HCT116 (cell line): ENCODE measurements around the gene VN1R2. TPM values are rescaled to one million over a fixed set of nuclear protein-coding genes. Genes with fewer than 3 reads are reported as not detected.

Source experiments
- ATAC-seq: fragments of 200-7000 bp; cut with Tn5 transposase; 2 replicates; pipeline ENCODE4 v1.9.1; 2020; ENCODE audit warnings: mild to moderate bottlenecking, moderate library complexity
- BruUV-seq: library from RNA; stranded (reverse); fragments of 400-500 nt; replicated peaks from 2 replicates; lab custom pipeline; 2021; lab: Mats Ljungman, UMichigan
- CTCF ChIA-PET: fragments of 300-600 bp; sonication (Branson Sonifier 250); formaldehyde crosslinking; loops from one replicate; lab custom pipeline; 2021; ENCODE audit warnings: antibody characterized with exemption; lab: Charles Lee
- POLR2A ChIA-PET: fragments of 300-600, 350-600 bp; sonication (Branson Sonifier 250); formaldehyde crosslinking; loops from one replicate; lab custom pipeline; 2021; ENCODE audit warnings: antibody characterized with exemption; lab: Charles Lee
- RAD21 ChIA-PET, 2 experiments: fragments of 300-600 bp; sonication (Branson Sonifier 250); formaldehyde crosslinking; loops; one replicate each; lab custom pipeline; 2023; ENCODE audit warnings: low total read pairs in 2 of 2; ENCODE audit not compliant: uncharacterized antibody in 2 of 2, unreplicated experiment in 2 of 2, low non-redundant PET in 1 of 2; lab: Charles Lee
- DNase-seq: peaks from one replicate; pipeline ENCODE4 v3.0.0-alpha.2; 2010; ENCODE audit warnings: low read depth, low spot score
- H2AFZ ChIP-seq: fragments of 200-600 bp; shearing (Covaris generic), sonication (generic); 2 replicates; pipeline ENCODE4 v1.6.1; 2017; ENCODE audit warnings: low read depth, mixed run types, mixed read lengths, antibody characterized with exemption, low read length; ENCODE audit not compliant: poor library complexity, severe bottlenecking
- H3K27ac ChIP-seq: 2 replicates; pipeline ENCODE4 v1.5.1; 2012; ENCODE audit warnings: low read depth, low read length
- H3K27me3 ChIP-seq: fragments of 200-600 bp; sonication (generic); 2 replicates; pipeline ENCODE4 v1.6.1; 2016; ENCODE audit warnings: mixed run types, low read length, mixed read lengths; ENCODE audit not compliant: insufficient read depth
- H3K36me3 ChIP-seq, 2 experiments: fragments of 200-500 bp in 1 of 2; fragments of 200-600 bp in 1 of 2; sonication (Bioruptor generic) in 1 of 2; sonication (generic) in 1 of 2; 2 replicates each; pipeline versions ENCODE4 v1.5.1 to v1.6.1; 2014 to 2016; ENCODE audit warnings: low read length in 2 of 2, inconsistent platforms in 1 of 2, mixed read lengths in 1 of 2, mixed run types in 1 of 2; ENCODE audit not compliant: insufficient read depth in 2 of 2, control insufficient read depth in 1 of 2
- H3K4me1 ChIP-seq, 2 experiments: fragments of 200-600 bp in 1 of 2; sonication (generic) in 1 of 2; 2 replicates each; pipeline versions ENCODE4 v1.5.1 to v1.6.1; 2012 to 2017; ENCODE audit warnings: low read length in 2 of 2, inconsistent platforms in 1 of 2, mild to moderate bottlenecking in 1 of 2, mixed read lengths in 1 of 2, mixed run types in 1 of 2, moderate library complexity in 1 of 2; ENCODE audit not compliant: insufficient read depth in 2 of 2, control insufficient read depth in 1 of 2
- H3K4me2 ChIP-seq: fragments of 200-600 bp; sonication (generic); 2 replicates; pipeline ENCODE4 v1.6.1; 2017; ENCODE audit warnings: mixed run types, low read length, mixed read lengths
- H3K4me3 ChIP-seq, 2 experiments: fragments of 200-600 bp in 1 of 2; sonication (generic) in 1 of 2; replicated peaks in 1 of 2; 2 replicates each; pipeline ENCODE4 v1.5.1; 2011 to 2016; ENCODE audit warnings: low read length in 2 of 2, control low read depth in 1 of 2, low read depth in 1 of 2, mild to moderate bottlenecking in 1 of 2, mixed read lengths in 1 of 2, mixed run types in 1 of 2
- H3K79me2 ChIP-seq: fragments of 200-600 bp; sonication (generic); 2 replicates; pipeline ENCODE4 v1.6.1; 2017; ENCODE audit warnings: mild to moderate bottlenecking, mixed run types, low read length, moderate library complexity, mixed read lengths; ENCODE audit not compliant: insufficient read depth
- H3K9ac ChIP-seq: fragments of 200-600 bp; sonication (generic); 2 replicates; pipeline ENCODE4 v1.6.1; 2016; ENCODE audit warnings: low read length, mixed read lengths
- H3K9me2 ChIP-seq: fragments of 200-600 bp; sonication (generic), shearing (Covaris generic); 2 replicates; pipeline ENCODE4 v1.6.1; 2017; ENCODE audit warnings: mixed run types, mild to moderate bottlenecking, moderate library complexity; ENCODE audit not compliant: insufficient read depth
- H3K9me3 ChIP-seq, 2 experiments: fragments of 200-500 bp in 1 of 2; fragments of 200-600 bp in 1 of 2; sonication (Bioruptor generic) in 1 of 2; sonication (generic) in 1 of 2; 2 replicates each; pipeline ENCODE4 v1.6.1; 2014 to 2017; ENCODE audit warnings: low read length in 2 of 2, mixed read lengths in 2 of 2, inconsistent platforms in 1 of 2, low read depth in 1 of 2, mild to moderate bottlenecking in 1 of 2, mixed run types in 1 of 2, moderate library complexity in 1 of 2; ENCODE audit not compliant: control insufficient read depth in 1 of 2, insufficient read depth in 1 of 2
- H4K20me1 ChIP-seq: fragments of 200-600 bp; sonication (generic), shearing (Covaris generic); 2 replicates; pipeline ENCODE4 v1.6.1; 2017; ENCODE audit warnings: mixed run types, mild to moderate bottlenecking, moderate library complexity; ENCODE audit not compliant: insufficient read depth
- FOSL1 ChIP-seq: IDR thresholded peaks from 2 replicates; pipeline ENCODE4 v1.6.1; 2012; ENCODE audit warnings: low read depth
- JUND ChIP-seq: IDR thresholded peaks from 2 replicates; pipeline ENCODE4 v1.6.1; 2012
- POLR2A ChIP-seq: IDR thresholded peaks from 2 replicates; pipeline ENCODE4 v1.7.0; 2011; ENCODE audit warnings: borderline replicate concordance; ENCODE audit not compliant: insufficient read depth, insufficient read length; ENCODE audit errors: extremely low read depth
- SIN3A ChIP-seq: IDR thresholded peaks from 2 replicates; pipeline ENCODE4 v1.6.1; 2012; ENCODE audit warnings: low read depth
- TCF7L2 ChIP-seq: IDR thresholded peaks from 2 replicates; pipeline ENCODE4 v1.7.0; 2011; ENCODE audit warnings: borderline replicate concordance, inconsistent platforms; ENCODE audit not compliant: insufficient read depth, insufficient read length; ENCODE audit errors: extremely low read depth
- intact Hi-C: fragments of 100-400 bp; cut with micrococcal nuclease; formaldehyde crosslinking; loops from 2 replicates; pipeline ENCODE4 v1.10.0; 2022
- total RNA-seq: library from RNA; stranded (reverse); gene quantifications from one replicate; pipeline ENCODE4 v1.2.1, GENCODE V29; 2021; ENCODE audit not compliant: unreplicated experiment
- TF ChIP-seq, protein P1 (sequence below), 3 experiments: fragments of 200-600 bp in 1 of 3; sonication (generic) in 1 of 3; IDR thresholded peaks in 2 of 3; conservative IDR thresholded peaks in 1 of 3; 2 replicates each; pipeline ENCODE4 v1.5.1; 2012 to 2017; ENCODE audit warnings: low read depth in 2 of 3, low read length in 2 of 3, antibody characterized with exemption in 1 of 3, borderline replicate concordance in 1 of 3, control low read depth in 1 of 3, mild to moderate bottlenecking in 1 of 3, mixed read lengths in 1 of 3, mixed run types in 1 of 3, moderate library complexity in 1 of 3; ENCODE audit not compliant: insufficient read depth in 1 of 3
- TF ChIP-seq, protein P2 (sequence below): IDR thresholded peaks from 2 replicates; pipeline ENCODE4 v1.6.1; 2012
- TF ChIP-seq, protein P3 (sequence below): IDR thresholded peaks from 2 replicates; pipeline ENCODE4 v1.6.1; 2011; ENCODE audit warnings: mild to moderate bottlenecking, low read length, moderate library complexity; ENCODE audit not compliant: insufficient replicate concordance; ENCODE audit errors: extremely low read depth
- TF ChIP-seq, protein P4 (sequence below): IDR thresholded peaks from 2 replicates; pipeline ENCODE4 v1.6.1; 2012

VN1R2 gene
- total RNA-seq, 1 experiment from 2014 or later: not detected

DNA sequence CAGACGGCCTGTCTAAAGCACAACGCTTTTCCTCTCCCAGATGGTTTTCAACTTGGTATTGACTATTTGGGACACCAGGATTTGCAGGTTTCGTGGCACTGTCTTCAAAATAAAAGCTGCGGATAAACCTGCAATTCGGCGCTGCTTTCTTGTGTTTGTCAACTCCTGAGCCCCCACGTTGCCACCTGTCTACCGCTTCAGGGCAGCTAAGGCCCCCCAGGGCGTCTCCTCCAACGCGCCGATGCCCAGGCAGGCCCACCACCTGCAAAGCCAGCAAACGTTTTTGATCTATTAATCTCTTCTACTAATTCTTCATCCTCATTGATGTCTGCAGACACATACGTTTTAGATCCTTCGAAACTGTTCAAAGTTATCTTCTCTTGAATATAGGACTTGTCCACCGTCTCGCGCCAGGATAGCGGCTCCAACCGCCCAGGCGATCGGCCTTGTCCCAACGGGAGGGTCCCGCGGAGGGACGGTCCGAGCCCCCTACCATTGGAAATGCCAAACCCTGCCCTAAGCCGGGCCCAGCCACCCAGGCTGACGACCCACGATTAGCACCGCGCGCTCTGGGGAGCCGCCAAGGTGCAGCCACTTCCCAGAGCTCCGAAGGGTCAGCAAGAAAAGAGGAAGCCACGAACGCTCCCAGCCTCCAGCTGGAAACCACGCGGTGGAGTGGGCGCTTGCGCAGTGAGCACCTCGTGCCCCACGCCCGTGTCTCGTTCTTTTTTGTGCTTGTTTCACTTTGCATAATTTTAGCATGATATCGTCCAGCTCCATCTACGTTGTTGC is 32.9 kb downstream of the VN1R2 start:
- Histone ChIP-seq H4K20me1 (no peaks in the 10 kb centered on the region), H3K9me2 (no peaks in the 10 kb centered on the region)

More for the DNA sequence above, 32.9 kb downstream of the VN1R2 start:
- Histone ChIP-seq H3K9me3 (peaks cover 15 to 26% of the 10 kb centered on the region in 2 experiments; a peak in 2 of 4 replicates), H3K36me3 (no peaks in the 10 kb centered on the region), H3K4me2 (no peak overlapping the region), H3K27me3 (no peaks in the 10 kb centered on the region), H2AFZ (no peak overlapping the region), H3K4me3 (no peak overlapping the region), H3K79me2 (no peaks in the 10 kb centered on the region), H3K9ac (no peak overlapping the region), H3K4me1 (no peaks in the 10 kb centered on the region), H3K27ac (no peak overlapping the region)
- CTCF ChIA-PET: no interaction called here
- BruUV-seq: no TSS peak
- DNase-seq (no peak), ATAC-seq (no peak)
- TF ChIP-seq, protein P1, sequence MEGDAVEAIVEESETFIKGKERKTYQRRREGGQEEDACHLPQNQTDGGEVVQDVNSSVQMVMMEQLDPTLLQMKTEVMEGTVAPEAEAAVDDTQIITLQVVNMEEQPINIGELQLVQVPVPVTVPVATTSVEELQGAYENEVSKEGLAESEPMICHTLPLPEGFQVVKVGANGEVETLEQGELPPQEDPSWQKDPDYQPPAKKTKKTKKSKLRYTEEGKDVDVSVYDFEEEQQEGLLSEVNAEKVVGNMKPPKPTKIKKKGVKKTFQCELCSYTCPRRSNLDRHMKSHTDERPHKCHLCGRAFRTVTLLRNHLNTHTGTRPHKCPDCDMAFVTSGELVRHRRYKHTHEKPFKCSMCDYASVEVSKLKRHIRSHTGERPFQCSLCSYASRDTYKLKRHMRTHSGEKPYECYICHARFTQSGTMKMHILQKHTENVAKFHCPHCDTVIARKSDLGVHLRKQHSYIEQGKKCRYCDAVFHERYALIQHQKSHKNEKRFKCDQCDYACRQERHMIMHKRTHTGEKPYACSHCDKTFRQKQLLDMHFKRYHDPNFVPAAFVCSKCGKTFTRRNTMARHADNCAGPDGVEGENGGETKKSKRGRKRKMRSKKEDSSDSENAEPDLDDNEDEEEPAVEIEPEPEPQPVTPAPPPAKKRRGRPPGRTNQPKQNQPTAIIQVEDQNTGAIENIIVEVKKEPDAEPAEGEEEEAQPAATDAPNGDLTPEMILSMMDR (IDR thresholded peaks at IDR 0.05 in 2 of 3, conservative IDR thresholded peaks at IDR 0.05 in 1 of 3; ENCODE audit: borderline replicate concordance in 1 of 3, insufficient read depth in 1 of 3, low read depth in 2 of 3, low read length in 2 of 3): no peak
- TF ChIP-seq, protein P2, sequence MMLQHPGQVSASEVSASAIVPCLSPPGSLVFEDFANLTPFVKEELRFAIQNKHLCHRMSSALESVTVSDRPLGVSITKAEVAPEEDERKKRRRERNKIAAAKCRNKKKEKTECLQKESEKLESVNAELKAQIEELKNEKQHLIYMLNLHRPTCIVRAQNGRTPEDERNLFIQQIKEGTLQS: no peak
- TF ChIP-seq, protein P3, sequence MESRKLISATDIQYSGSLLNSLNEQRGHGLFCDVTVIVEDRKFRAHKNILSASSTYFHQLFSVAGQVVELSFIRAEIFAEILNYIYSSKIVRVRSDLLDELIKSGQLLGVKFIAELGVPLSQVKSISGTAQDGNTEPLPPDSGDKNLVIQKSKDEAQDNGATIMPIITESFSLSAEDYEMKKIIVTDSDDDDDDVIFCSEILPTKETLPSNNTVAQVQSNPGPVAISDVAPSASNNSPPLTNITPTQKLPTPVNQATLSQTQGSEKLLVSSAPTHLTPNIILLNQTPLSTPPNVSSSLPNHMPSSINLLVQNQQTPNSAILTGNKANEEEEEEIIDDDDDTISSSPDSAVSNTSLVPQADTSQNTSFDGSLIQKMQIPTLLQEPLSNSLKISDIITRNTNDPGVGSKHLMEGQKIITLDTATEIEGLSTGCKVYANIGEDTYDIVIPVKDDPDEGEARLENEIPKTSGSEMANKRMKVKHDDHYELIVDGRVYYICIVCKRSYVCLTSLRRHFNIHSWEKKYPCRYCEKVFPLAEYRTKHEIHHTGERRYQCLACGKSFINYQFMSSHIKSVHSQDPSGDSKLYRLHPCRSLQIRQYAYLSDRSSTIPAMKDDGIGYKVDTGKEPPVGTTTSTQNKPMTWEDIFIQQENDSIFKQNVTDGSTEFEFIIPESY: no peak
- TF ChIP-seq TCF7L2 (no peak), JUND (no peak), FOSL1 (no peak), SIN3A (no peak), POLR2A (no peak)
- TF ChIP-seq, protein P4, sequence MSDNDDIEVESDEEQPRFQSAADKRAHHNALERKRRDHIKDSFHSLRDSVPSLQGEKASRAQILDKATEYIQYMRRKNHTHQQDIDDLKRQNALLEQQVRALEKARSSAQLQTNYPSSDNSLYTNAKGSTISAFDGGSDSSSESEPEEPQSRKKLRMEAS: no peak
- RAD21 ChIA-PET: no interaction called here
- POLR2A ChIA-PET: no interaction called here
- intact Hi-C loops: no loop called here
